Heart left ventricle (tissue), 16 donors: Measurements from ENCODE around the gene PRXL2A. TPM values are rescaled to one million over a fixed set of nuclear protein-coding genes. Genes with fewer than 3 reads are reported as not detected.

Experiments
- ATAC-seq, 4 donors: fragments of 200-7000 bp; cut with Tn5 transposase; one replicate each; pipeline ENCODE4 v1.9.1; 2020 to 2022; ENCODE audit warnings: moderate library complexity in 4 of 4, mild to moderate bottlenecking in 3 of 4, moderate number of reproducible peaks in 1 of 4
- DNase-seq, 5 donors: peaks; one replicate each; pipeline ENCODE4 v3.0.0-alpha.2; 2020
- H3K27ac ChIP-seq, 12 donors: fragments of 200-600 bp; sonication (generic) in 4 of 12; one replicate each; pipeline versions ENCODE4 v1.5.0 to v1.8.0; 2016 to 2022; ENCODE audit warnings: mild to moderate bottlenecking in 2 of 12
- H3K27me3 ChIP-seq, 9 donors: fragments of 200-600 bp; sonication (generic) in 2 of 9; one replicate each; pipeline versions ENCODE4 v1.5.1 to v1.8.0; 2016 to 2022; ENCODE audit warnings: mild to moderate bottlenecking in 3 of 9
- H3K36me3 ChIP-seq, 9 donors: fragments of 200-600 bp; sonication (generic) in 2 of 9; one replicate each; pipeline versions ENCODE4 v1.5.0 to v1.8.0; 2018 to 2022; ENCODE audit warnings: mild to moderate bottlenecking in 2 of 9
- H3K4me1 ChIP-seq, 12 donors: fragments of 200-600 bp; sonication (generic) in 4 of 12; one replicate each; pipeline versions ENCODE4 v1.5.0 to v1.8.0; 2016 to 2022; ENCODE audit warnings: mild to moderate bottlenecking in 3 of 12
- H3K4me3 ChIP-seq, 12 donors: fragments of 200-600 bp; sonication (generic) in 4 of 12; one replicate each; pipeline versions ENCODE4 v1.5.0 to v1.8.0; 2017 to 2022; ENCODE audit warnings: mild to moderate bottlenecking in 9 of 12, moderate library complexity in 4 of 12
- H3K9me3 ChIP-seq, 12 donors: fragments of 200-600 bp; sonication (generic) in 4 of 12; one replicate each; pipeline versions ENCODE4 v1.5.0 to v1.8.0; 2016 to 2022; ENCODE audit warnings: mild to moderate bottlenecking in 1 of 12
- CTCF ChIP-seq, 12 donors: fragments of 200-600 bp; sonication (generic) in 4 of 12; IDR thresholded peaks; one replicate each; pipeline versions ENCODE4 v1.5.0 to v1.8.0; 2018 to 2022; ENCODE audit warnings: antibody characterized with exemption in 12 of 12, mild to moderate bottlenecking in 5 of 12
- POLR2A ChIP-seq, 2 donors: fragments of 450-650 bp; IDR thresholded peaks; one replicate each; pipeline ENCODE4 v1.6.1; 2017; ENCODE audit warnings: antibody characterized with exemption in 2 of 2, mild to moderate bottlenecking in 2 of 2, moderate library complexity in 2 of 2
- WGBS, 4 donors: extraction: QIAGEN DNeasy Blood & Tissue Kit in 2 of 4; methylation state at CpG; one replicate each; pipeline versions ENCODE4 v1.1.5 to v1.1.7; 2013 to 2018; 5-methylcytosine and 5-hydroxymethylcytosine counted together
- intact Hi-C, 10 donors: fragments of 100-400 bp; cut with DNase I; formaldehyde crosslinking; loops; one replicate each; pipeline versions ENCODE4 v1.11.1 to v1.14.2; 2022
- polyA plus RNA-seq, 2 donors: library from polyadenylated mRNA; stranded (reverse); fragments of 200-250 nt; gene quantifications; one replicate each; pipeline ENCODE4 v1.2.3, GENCODE V29; 2013
- total RNA-seq, 9 donors: library from RNA; depleted of rRNA in 2 of 9; stranded (reverse); fragments of >200 nt in 2 of 9; fragmentation: NEBNext Ultra II Directional in 3 of 9; extraction: Animal tissue kit (Norgen Biotek cat#: 25700) in 3 of 9; gene quantifications; one replicate each; pipeline versions ENCODE4 v1.1.0 to v1.2.4, GENCODE V29; 2016 to 2023
- donor health status: ischemic (EF 13 %, LVEDD 7.1; RV severe dilation, severe dysfunction).
- donor health status: healthy with polysubstance abuse.
- donor health status: DM: no; HTN: yes; CAD: no.
- donor health status: DM: no; HTN: no; CAD: no.
- donor health status: ischemic (EF 25% LVEDD 6.9; RV normal size, moderate dysfunction).
- donor health status: ischemic (EF 25% LVEDD 5.7; RV mildly dilated, moderate dysfunction).
- donor health status: healthy.
- donor health status: DM: yes; HTN: yes; CAD: no.
- donor health status: ischemic (EF 35%, LVEDD 5.7; RV mildly dilated, moderate dysfunction).
- donor health status: nonischemic (EF 11% LVEDD 7.7; RV severe dilation, severe dysfunction).
- donor health status: DM: yes; HTN: yes; CAD: no.
- donor health status: PGD.
- donor health status: ischemic (EF 29% LVEDD 5.4; RV normal size, mild dysfunction).
- donor health status: nonischemic (EF 23%, LVEDD 6.1; RV moderate dilation, normal function).

The PRXL2A gene
- total and polyA plus RNA-seq, 11 donors, result 63.9 to 123 (median 78.5) TPM

- peak in 3 of 4 donors; percentile 22 to 55 (median 53) for ATAC-seq
- 37 to 64% (median 49%) methylated on average over 4 to 9 of the region's 9 CpGs for WGBS, 4 donors
- DNase-seq, result peak; percentile 65 to 80 (median 74)
- H3K27ac ChIP-seq, result peak overlapping the region; percentile 20 to 99 (median 78)
- H3K4me1 ChIP-seq, result peaks cover 23 to 91% (median 80%) of the 10 kb centered on the region in 12 donors
- no peaks in the 10 kb centered on the region for H3K9me3 ChIP-seq
- no peaks in the 10 kb centered on the region for H3K27me3 ChIP-seq
- TF ChIP-seq POLR2A (IDR thresholded peaks at IDR 0.05), result peak in 1 of 2 donors; percentile 45
- peak in 1 of 12 donors; percentile 8 for TF ChIP-seq CTCF (IDR thresholded peaks at IDR 0.05)
- peaks cover 0 to 5% (median 0%) of the 10 kb centered on the region in 9 donors for H3K36me3 ChIP-seq
- H3K4me3 ChIP-seq, result peak overlapping the region in 9 of 12 donors; percentile 3 to 98 (median 24)
- intact Hi-C loops, result loop anchor here in 1 of 10 donors (5.0 kb wide), 1 partner anchor 43 kb away; no protein-coding TSS in a partner anchor
Observed at GRCh38 chr10:80459047-80459865, 50.9 kb downstream of the PRXL2A start.

- Histone ChIP-seq H3K36me3 (peaks cover 0 to 5% (median 0%) of the 10 kb centered on the region in 9 donors), H3K27me3 (no peaks in the 10 kb centered on the region), H3K4me1 (peaks cover 28 to 100% (median 89%) of the 10 kb centered on the region in 12 donors), H3K4me3 (peak overlapping the region in 5 of 12 donors; percentile 5 to 98 (median 13)), H3K9me3 (no peaks in the 10 kb centered on the region), H3K27ac (peak overlapping the region; percentile 40 to 99 (median 78))
- intact Hi-C loops, result no loop called here
- no peak for DNase-seq
- 43 to 66% (median 57%) methylated on average over 6 of the region's 6 CpGs for WGBS, 4 donors
- TF ChIP-seq CTCF (IDR thresholded peaks at IDR 0.05), result no peak
- no peak for TF ChIP-seq POLR2A (IDR thresholded peaks at IDR 0.05)
- ATAC-seq, result peak in 3 of 4 donors; percentile 7 to 21 (median 17)
Observed at GRCh38 chr10:80460399-80461207, 52.3 kb downstream of the PRXL2A start.

DNA sequence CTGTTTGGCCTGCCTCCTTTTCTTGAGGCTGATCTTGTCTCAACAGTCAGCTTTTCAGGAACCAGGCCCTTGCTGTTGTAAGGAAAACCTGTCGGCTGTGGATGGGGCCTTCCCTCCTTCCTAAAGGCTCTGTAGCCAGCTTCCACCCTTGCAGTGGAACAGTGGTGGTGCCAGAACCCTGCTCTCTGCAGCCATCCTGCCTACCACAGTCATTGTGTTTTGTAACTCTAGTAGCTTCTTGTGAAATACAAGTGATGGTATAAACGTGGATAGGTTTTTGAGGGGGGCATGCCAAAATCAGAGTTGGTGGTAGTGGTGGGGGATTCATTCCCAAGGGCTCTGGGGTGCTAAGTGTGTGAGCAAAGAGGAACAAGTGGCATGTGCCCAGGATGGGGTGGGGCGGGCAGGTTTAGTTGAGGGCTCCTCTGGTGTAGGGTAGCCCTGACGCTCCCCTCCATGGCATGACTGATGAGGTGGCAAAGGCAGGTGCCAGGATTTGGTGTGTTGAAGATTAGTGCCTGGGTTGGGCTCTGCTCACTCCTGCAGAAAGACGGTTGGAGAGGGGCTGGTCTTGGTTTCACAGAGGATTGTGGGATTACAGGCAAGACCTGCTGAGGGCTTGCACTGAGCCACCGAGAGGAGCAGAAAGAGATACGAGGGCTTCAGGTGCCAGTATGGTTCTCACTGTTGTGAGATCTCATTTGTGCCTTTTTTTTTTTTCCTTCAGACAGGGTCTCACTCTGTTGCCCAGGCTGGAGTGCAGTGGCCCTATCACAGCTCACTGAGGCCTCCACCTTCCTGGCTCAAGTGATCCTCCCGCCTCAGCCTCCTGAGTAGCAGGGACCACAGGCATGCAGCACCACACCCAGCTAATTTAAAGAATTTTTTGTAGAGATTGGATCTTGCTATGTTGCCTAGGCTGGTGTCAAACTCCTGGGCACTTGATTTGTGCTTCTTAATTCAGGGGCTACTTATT is 53.1 kb downstream of the PRXL2A start:
- ATAC-seq (no peak), DNase-seq (no peak)
- Histone ChIP-seq H3K27ac (peak overlapping the region; percentile 40 to 99 (median 80)), H3K9me3 (no peaks in the 10 kb centered on the region), H3K27me3 (no peaks in the 10 kb centered on the region), H3K36me3 (peaks cover 0 to 5% (median 0%) of the 10 kb centered on the region in 9 donors), H3K4me3 (peak overlapping the region in 3 of 12 donors; percentile 5 to 98 (median 10)), H3K4me1 (peaks cover 32 to 100% (median 92%) of the 10 kb centered on the region in 12 donors)
- 65 to 68% (median 66%) methylated on average over 8 of the region's 8 CpGs for WGBS, 4 donors
- intact Hi-C loops, result loop anchor here in 1 of 10 donors (2.0 kb wide), 1 partner anchor 43 kb away; no protein-coding TSS in a partner anchor
- no peak for TF ChIP-seq POLR2A (IDR thresholded peaks at IDR 0.05)
